ENCODE data around the gene VAV3. TPM values are rescaled to one million over a fixed set of nuclear protein-coding genes. Genes with fewer than 3 reads are reported as not detected.

The VAV3 gene
- total and polyA plus RNA-seq, 10 of the 15 experiments (the other 5 are each of a cell fraction or from before 2014, with no cell fraction given), result 0.84 to 5.5 (median 3.4) TPM

- POLR2A ChIA-PET, result no interaction called here
- Histone ChIP-seq H2AFZ (ENCODE audit: control insufficient read depth, low read depth, low read length) (no peak overlapping the region), H3K9ac (ENCODE audit: control insufficient read depth, insufficient read depth, low read length) (no peak overlapping the region), H3K4me1 (ENCODE audit: control insufficient read depth, insufficient read depth, low read length) (no peaks in the 10 kb centered on the region), H3K4me3 (no peak overlapping the region), H3K4me2 (ENCODE audit: control insufficient read depth, insufficient read depth) (no peak overlapping the region), H4K20me1 (ENCODE audit: control insufficient read depth, insufficient read depth) (no peaks in the 10 kb centered on the region), H3K9me3 (replicated peaks; ENCODE audit: control insufficient read depth, insufficient read depth, low read length) (no peaks in the 10 kb centered on the region), H3K36me3 (ENCODE audit: control insufficient read depth in 2 of 2, insufficient read depth in 2 of 2, low read length in 1 of 2) (no peaks in the 10 kb centered on the region), H3K79me2 (ENCODE audit: control insufficient read depth, insufficient read depth, low read length) (no peaks in the 10 kb centered on the region), H3K27me3 (replicated peaks in 1 of 2; ENCODE audit: control insufficient read depth in 2 of 2, insufficient read depth in 2 of 2, low read length in 1 of 2) (no peaks in the 10 kb centered on the region), H3K27ac (ENCODE audit: control insufficient read depth, insufficient read depth) (no peak overlapping the region)
- TF ChIP-seq POLR2AphosphoS5 (IDR thresholded peaks at IDR 0.05; ENCODE audit: low read length) (no peak), POLR2A (IDR thresholded peaks at IDR 0.05; ENCODE audit: low read depth, low read length) (no peak), BACH1 (IDR thresholded peaks at IDR 0.05; ENCODE audit: borderline replicate concordance) (no peak), USF2 (IDR thresholded peaks at IDR 0.05; ENCODE audit: borderline replicate concordance, low read depth, low read length) (no peak), SREBF2 (IDR thresholded peaks at IDR 0.05; ENCODE audit: low read length) (no peak), PBX3 (IDR thresholded peaks at IDR 0.05; ENCODE audit: insufficient replicate concordance, low read depth, low read length) (no peak), TCF12 (IDR thresholded peaks at IDR 0.05; ENCODE audit: low read depth, low read length) (no peak), GABPA (IDR thresholded peaks at IDR 0.05; ENCODE audit: low read depth) (no peak)
- TF ChIP-seq, protein P1, sequence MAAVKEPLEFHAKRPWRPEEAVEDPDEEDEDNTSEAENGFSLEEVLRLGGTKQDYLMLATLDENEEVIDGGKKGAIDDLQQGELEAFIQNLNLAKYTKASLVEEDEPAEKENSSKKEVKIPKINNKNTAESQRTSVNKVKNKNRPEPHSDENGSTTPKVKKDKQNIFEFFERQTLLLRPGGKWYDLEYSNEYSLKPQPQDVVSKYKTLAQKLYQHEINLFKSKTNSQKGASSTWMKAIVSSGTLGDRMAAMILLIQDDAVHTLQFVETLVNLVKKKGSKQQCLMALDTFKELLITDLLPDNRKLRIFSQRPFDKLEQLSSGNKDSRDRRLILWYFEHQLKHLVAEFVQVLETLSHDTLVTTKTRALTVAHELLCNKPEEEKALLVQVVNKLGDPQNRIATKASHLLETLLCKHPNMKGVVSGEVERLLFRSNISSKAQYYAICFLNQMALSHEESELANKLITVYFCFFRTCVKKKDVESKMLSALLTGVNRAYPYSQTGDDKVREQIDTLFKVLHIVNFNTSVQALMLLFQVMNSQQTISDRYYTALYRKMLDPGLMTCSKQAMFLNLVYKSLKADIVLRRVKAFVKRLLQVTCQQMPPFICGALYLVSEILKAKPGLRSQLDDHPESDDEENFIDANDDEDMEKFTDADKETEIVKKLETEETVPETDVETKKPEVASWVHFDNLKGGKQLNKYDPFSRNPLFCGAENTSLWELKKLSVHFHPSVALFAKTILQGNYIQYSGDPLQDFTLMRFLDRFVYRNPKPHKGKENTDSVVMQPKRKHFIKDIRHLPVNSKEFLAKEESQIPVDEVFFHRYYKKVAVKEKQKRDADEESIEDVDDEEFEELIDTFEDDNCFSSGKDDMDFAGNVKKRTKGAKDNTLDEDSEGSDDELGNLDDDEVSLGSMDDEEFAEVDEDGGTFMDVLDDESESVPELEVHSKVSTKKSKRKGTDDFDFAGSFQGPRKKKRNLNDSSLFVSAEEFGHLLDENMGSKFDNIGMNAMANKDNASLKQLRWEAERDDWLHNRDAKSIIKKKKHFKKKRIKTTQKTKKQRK (IDR thresholded peaks at IDR 0.05; ENCODE audit: low read depth, low read length), result no peak
- BruUV-seq (replicated peaks), result no TSS peak
- CTCF ChIA-PET, result no interaction called here
- intact Hi-C loops (cut with micrococcal nuclease; ENCODE audit: unreplicated experiment) (no loop called here), in situ Hi-C loops (cut with MboI) (no loop called here)
- SMC1A ChIA-PET (ENCODE audit: uncharacterized antibody, unreplicated experiment), result no interaction called here
- RAD21 ChIA-PET (ENCODE audit: unreplicated experiment), result no interaction called here
- DNase-seq (ENCODE audit: low read depth, low spot score), result no peak
- no peak for FAIRE-seq
- no peak for ATAC-seq
- 20% methylated on average over 1 of the region's 1 CpG for WGBS (ENCODE audit: insufficient coverage, insufficient replicate concordance, low lambda C conversion rate, missing lambda C conversion rate)
Measured at GRCh38 chr1:107551456-107551855, 413.5 kb downstream of the VAV3 start.

Data from GM12878 (cell line).